ENCODE results near the gene NEAT1. TPM values are rescaled to one million over a fixed set of nuclear protein-coding genes. Genes with fewer than 3 reads are reported as not detected.
"Not testable (repeated sequence)": the region's sequence is repeated elsewhere in the genome, so short reads cannot be mapped to it uniquely, and the experiment has no call there.

Gene NEAT1
- total and polyA plus RNA-seq, 9 of the 15 experiments (the other 6 are each of a cell fraction or from before 2014, with no cell fraction given), result 20.1 to 389 (median 62.8) TPM

GRCh38 chr11:65459552-65459951, 37.0 kb downstream of the NEAT1 start (continued):
- TF ChIP-seq CREB5 (CRISPR knock-in tag; IDR thresholded peaks at IDR 0.05) (no peak), TCF3 (CRISPR knock-in tag; IDR thresholded peaks at IDR 0.05) (peak; percentile 66), KDM1A (IDR thresholded peaks at IDR 0.05) (peak; percentile 16 to 29; a peak in 2 of 4 replicates), TCF7L2 (IDR thresholded peaks at IDR 0.05; ENCODE audit: low read depth, low read length) (no peak), ARID1B (IDR thresholded peaks at IDR 0.05) (peak; percentile 30; the same call in 1 of the 2 replicates), GATA2 (CRISPR knock-in tag; IDR thresholded peaks at IDR 0.05) (peak; percentile 4; the same call in 1 of the 2 replicates), ZNF668 (CRISPR knock-in tag; IDR thresholded peaks at IDR 0.05) (no peak), LCOR (CRISPR knock-in tag; IDR thresholded peaks at IDR 0.05) (peak; percentile 48; the same call in 1 of the 2 replicates), CBFA2T3 (IDR thresholded peaks at IDR 0.05) (peak; percentile 56), TBP (optimal IDR thresholded peaks at IDR 0.05; ENCODE audit: low read depth, low read length) (peak; percentile 35), FOXM1 (IDR thresholded peaks at IDR 0.05; ENCODE audit: low read depth) (0 out of 2 replicates have a peak, but pooled peaks have one; percentile 4), FOXM1 (CRISPR knock-in tag; IDR thresholded peaks at IDR 0.05; ENCODE audit: low read depth) (no peak), RBFOX2 (IDR thresholded peaks at IDR 0.05; ENCODE audit: low read depth, low read length) (no peak), PRPF4 (IDR thresholded peaks at IDR 0.05; ENCODE audit: insufficient read depth, low read depth, low read length, poor library complexity, severe bottlenecking) (no peak)

- intact Hi-C loops (cut with micrococcal nuclease); DNase-seq (ENCODE audit: extremely low read depth in 1 of 4, low spot score in 3 of 4); H3K4me3 ChIP-seq; H3K79me2 ChIP-seq (ENCODE audit: control insufficient read depth, insufficient read depth, low read length); H3K9ac ChIP-seq (ENCODE audit: insufficient read depth in 1 of 2, low read depth in 2 of 2, low read length in 2 of 2); BruUV-seq (replicated peaks); CTCF ChIA-PET (ENCODE audit: low intra/inter-chr PET ratio); H3K4me2 ChIP-seq (ENCODE audit: insufficient read depth, low read length); H3K27ac ChIP-seq (ENCODE audit: extremely low read depth, low read depth, low read length); ATAC-seq; FAIRE-seq; in situ Hi-C loops (cut with MboI); H2AFZ ChIP-seq (ENCODE audit: low read depth, low read length); H3K27me3 ChIP-seq (ENCODE audit: control insufficient read depth in 2 of 2, insufficient read depth in 2 of 2, low read length in 2 of 2); H3K9me1 ChIP-seq (ENCODE audit: control insufficient read depth, insufficient read depth, low read length); H3K36me3 ChIP-seq (ENCODE audit: control insufficient read depth, insufficient read depth, low read length); H3K9me3 ChIP-seq (replicated peaks; ENCODE audit: control insufficient read depth, insufficient read depth, low read depth, low read length); H4K20me1 ChIP-seq (replicated peaks; ENCODE audit: control insufficient read depth, insufficient read depth, low read length): not testable (repeated sequence)
- 84% methylated on average over 17 of the region's 18 CpGs for WGBS (ENCODE audit: insufficient coverage, low coverage, missing lambda C conversion rate)
- H3K4me1 ChIP-seq (replicated peaks in 1 of 2; ENCODE audit: control insufficient read depth in 2 of 2, insufficient read depth in 2 of 2, low read length in 2 of 2), result peaks cover 11 to 20% of the 10 kb centered on the region in 2 experiments; a peak in 4 of 5 replicates
- POLR2A ChIA-PET, result interaction anchor here (0.5 to 26.0 kb wide), 6 partner anchors 10 to 99 kb away, joined by 3 to 2118 read pairs (median 8); partner anchors contain the start of gene MALAT1
These were observed 42.9 kb downstream of the NEAT1 start for GRCh38 chr11:65465471-65465870.

All from K562 (cell line).